Measurements from ENCODE around the gene TGFBI.

- no peak for TF ChIP-seq CTCF (IDR thresholded peaks at IDR 0.05; ENCODE audit: low read depth, low read length)
- no peak for TF ChIP-seq POLR2A (IDR thresholded peaks at IDR 0.05; ENCODE audit: extremely low read depth, insufficient read length)
- TF ChIP-seq MYC (IDR thresholded peaks at IDR 0.05; ENCODE audit: low read depth, low read length), result no peak
Measured at GRCh38 chr5:136109453-136110135, 80.8 kb downstream of the TGFBI start.

All from NB4 (cell line).